Fibroblast of villous mesenchyme (primary cell): Measurements from ENCODE around the gene MBNL2. TPM values are rescaled to one million over a fixed set of nuclear protein-coding genes. Genes with fewer than 3 reads are reported as not detected.
"Not testable (repeated sequence)": the region's sequence is repeated elsewhere in the genome, so short reads cannot be mapped to it uniquely, and the experiment has no call there.

ENCODE experiments used
- DNase-seq: peaks from one replicate; pipeline ENCODE4 v3.0.0-alpha.2; 2010; ENCODE audit warnings: low read depth
- H3K4me3 ChIP-seq: 2 replicates; pipeline ENCODE4 v1.5.1; 2011; ENCODE audit warnings: low read depth, mild to moderate bottlenecking, low read length
- total RNA-seq: library from RNA; depleted of rRNA; stranded (reverse); fragments of >200 nt; gene quantifications from 2 replicates; pipeline ENCODE4 v1.2.3, GENCODE V29; 2012
- TF ChIP-seq, protein P1 (sequence below): IDR thresholded peaks from 2 replicates; pipeline ENCODE4 v1.5.1; 2012; ENCODE audit warnings: low read depth, mild to moderate bottlenecking, low read length; ENCODE audit not compliant: insufficient read depth

The MBNL2 gene
- total RNA-seq, 1 donor = 120 TPM

DNA sequence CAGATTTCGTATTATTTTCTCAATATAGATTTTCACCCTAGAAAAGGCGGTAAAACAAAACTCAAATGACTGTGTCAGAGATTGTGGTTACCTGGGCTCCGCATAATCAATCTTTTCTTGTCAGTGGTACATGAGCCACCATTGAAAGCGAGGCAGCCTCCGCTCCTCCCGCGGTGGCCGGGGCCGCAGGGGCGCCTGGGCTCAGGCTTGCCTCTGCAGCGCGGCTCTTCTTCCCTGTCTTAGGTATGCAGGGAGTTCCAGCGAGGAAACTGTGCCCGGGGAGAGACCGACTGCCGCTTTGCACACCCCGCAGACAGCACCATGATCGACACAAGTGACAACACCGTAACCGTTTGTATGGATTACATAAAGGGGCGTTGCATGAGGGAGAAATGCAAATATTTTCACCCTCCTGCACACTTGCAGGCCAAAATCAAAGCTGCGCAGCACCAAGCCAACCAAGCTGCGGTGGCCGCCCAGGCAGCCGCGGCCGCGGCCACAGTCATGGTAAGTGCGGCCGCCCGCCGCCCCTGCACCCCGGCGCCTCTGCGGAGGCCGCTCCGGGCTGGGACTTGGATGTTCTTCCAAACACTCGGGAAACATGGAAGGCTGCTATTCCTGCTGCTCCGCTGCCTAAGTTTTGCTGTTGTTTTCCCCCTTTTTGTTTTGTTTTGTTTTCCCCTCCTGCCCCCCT, 124.6 kb downstream of the MBNL2 start:
- no peak for DNase-seq
- TF ChIP-seq, protein P1, sequence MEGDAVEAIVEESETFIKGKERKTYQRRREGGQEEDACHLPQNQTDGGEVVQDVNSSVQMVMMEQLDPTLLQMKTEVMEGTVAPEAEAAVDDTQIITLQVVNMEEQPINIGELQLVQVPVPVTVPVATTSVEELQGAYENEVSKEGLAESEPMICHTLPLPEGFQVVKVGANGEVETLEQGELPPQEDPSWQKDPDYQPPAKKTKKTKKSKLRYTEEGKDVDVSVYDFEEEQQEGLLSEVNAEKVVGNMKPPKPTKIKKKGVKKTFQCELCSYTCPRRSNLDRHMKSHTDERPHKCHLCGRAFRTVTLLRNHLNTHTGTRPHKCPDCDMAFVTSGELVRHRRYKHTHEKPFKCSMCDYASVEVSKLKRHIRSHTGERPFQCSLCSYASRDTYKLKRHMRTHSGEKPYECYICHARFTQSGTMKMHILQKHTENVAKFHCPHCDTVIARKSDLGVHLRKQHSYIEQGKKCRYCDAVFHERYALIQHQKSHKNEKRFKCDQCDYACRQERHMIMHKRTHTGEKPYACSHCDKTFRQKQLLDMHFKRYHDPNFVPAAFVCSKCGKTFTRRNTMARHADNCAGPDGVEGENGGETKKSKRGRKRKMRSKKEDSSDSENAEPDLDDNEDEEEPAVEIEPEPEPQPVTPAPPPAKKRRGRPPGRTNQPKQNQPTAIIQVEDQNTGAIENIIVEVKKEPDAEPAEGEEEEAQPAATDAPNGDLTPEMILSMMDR = no peak

DNA sequence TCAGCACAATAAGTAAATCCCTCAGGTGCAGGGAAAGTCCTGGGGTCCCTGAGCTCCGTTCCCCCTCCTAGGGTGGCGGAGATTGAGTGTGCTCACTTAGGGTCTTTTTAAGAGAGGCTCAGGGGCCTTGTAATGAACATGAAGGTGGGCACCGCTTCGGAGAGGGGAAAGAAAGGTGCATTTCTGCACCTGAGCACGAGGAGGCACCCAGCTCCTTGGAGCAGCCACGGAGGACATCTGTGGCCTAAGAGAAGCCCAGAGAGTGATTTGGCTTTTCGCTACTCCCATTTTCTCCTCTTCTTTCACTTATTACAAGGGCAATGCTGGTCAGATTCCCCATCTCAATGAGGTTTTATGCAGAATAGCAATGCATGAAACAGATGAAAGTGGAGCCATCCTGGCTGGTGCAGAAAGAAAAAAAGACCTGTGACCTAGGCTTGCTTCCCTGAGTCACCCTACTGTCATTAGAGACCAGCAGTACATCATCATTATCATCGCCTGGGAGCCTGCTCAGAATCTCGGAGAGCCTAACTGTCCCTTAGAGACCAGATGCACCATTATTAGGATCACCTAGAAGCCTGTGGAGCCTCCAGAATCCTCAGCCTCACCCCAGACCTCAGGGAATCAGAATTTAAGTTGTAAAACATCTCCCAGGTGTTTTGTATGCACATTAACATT, 125.3 kb downstream of the MBNL2 start:
- no peak overlapping the region for H3K4me3 ChIP-seq
- DNase-seq = no peak
- TF ChIP-seq, protein P1 = no peak

More for the DNA sequence above, 124.6 kb downstream of the MBNL2 start:
- H3K4me3 ChIP-seq = no peak overlapping the region

DNA sequence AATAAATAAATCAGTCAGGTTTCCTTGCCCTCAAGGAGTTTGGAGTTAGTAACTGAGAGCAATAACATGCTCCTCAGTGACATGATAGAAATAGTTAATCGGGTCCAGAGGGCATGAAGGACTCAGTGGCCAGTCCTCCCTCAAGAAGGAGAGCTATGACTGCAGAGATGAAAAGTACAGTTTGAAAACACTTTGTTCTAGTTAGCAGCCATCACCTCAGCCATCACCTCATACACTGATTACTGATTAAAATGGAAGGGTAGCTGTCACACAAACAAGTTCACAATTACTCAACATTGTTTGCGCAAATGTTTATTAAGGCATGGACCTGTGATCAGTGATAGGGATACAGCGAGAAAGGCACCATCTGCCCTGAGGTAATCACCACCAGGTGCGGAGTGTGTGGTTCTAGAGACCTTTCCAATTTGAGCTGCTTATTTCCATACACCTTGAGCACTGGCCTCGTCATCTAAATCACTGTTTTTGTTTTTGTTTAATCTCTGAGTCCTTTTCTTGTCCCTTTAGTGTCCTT, 126.5 kb downstream of the MBNL2 start:
- no peak overlapping the region for H3K4me3 ChIP-seq
- TF ChIP-seq, protein P1 = no peak
- DNase-seq = no peak

DNA sequence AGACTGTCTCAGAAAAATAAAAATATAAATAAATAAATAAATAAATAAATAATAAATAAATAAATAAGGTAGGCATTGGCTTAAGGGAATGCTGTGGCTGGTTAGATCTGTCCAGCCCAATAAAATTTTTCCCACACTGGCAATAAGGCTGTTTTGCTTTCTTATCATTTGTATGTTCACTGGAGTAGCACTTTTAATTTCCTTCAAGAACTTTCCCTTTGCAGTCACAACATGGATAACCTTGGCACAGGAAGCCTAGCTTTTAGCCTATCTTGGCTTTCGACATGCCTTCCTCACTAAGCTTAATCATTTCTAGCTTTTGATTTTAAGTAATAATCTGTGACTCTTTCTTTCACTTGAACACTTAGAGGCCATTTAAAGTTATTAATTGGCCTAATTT, 129.9 kb downstream of the MBNL2 start:
- not testable (repeated sequence) for DNase-seq, H3K4me3 ChIP-seq

DNA sequence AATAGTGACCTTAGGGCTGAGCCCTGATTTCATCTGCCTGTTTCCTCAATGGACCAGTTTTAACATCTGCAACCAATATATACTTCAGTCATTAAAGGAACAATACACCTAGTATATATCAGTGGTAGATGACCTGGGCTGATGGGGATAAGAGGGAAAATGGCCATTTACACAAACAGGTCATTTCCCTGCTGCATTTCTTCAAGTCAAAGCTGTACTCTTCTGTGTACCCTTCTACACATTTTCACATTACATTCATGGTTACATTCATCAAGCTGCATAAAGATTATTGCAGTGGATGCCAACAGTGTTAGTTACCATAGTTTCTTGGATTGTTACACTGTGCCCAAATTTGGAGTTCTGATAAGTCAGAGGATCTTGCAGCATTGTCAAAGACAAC, 130.7 kb downstream of the MBNL2 start:
- TF ChIP-seq, protein P1 = no peak
- no peak overlapping the region for H3K4me3 ChIP-seq
- DNase-seq = no peak

DNA sequence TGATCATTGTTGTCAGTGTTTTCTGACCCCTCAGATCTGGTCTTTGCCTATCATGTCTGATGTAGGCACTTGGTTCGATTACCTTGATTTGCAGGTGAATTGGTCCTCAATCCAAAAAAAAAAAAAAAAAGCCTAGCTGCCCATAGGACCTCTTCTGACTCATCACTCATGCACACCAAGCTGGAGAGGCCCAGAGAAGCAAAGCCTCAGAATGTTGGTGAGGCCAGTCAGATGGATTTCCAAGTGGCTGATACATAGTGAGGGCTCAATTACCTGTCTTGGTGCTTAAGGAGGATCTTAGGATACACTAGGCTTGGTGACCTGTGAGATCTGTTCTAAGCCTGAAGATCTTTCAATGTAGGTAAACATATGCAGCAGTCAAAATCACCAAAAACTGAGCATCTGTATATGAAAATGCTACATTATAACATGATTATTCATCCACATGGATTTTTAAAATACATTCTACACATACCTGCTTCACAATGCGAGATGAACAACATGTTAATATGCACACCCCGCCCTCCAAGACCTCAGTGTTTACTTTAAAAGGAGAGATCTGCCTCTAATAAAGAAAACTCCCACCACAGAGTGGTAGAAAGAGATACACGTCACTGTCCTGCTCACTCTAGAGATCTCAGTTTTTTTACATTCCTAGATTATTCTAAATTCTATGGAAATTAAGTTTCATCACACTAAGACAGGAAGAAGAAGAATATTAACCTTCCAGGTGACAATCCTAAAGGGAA, 132.0 kb downstream of the MBNL2 start:
- DNase-seq = no peak

More for the DNA sequence above, 132.0 kb downstream of the MBNL2 start:
- TF ChIP-seq, protein P1 = no peak
- no peak overlapping the region for H3K4me3 ChIP-seq
